ENCODE results near the gene PID1. TPM values are rescaled to one million over a fixed set of nuclear protein-coding genes. Genes with fewer than 3 reads are reported as not detected.

PID1 gene
- total and polyA plus RNA-seq, 7 donors: 19.7 to 83.6 (median 67.3) TPM

GRCh38 chr2:229267080-229267479 lies 4.0 kb downstream of the PID1 start:
- Histone ChIP-seq H3K4me3 (peak overlapping the region; percentile 16 to 72 (median 57)), H3K27ac (peak overlapping the region; percentile 42 to 81 (median 73)), H3K9me3 (no peaks in the 10 kb centered on the region), H3K27me3 (no peaks in the 10 kb centered on the region), H3K36me3 (no peaks in the 10 kb centered on the region), H3K4me1 (peaks cover 0 to 12% (median 9%) of the 10 kb centered on the region in 4 donors)
- no peak for DNase-seq
- intact Hi-C loops (cut with DNase I): no loop called here
- TF ChIP-seq POLR2A (IDR thresholded peaks at IDR 0.05): no peak
- TF ChIP-seq EP300 (IDR thresholded peaks at IDR 0.05): no peak
- WGBS, 2 donors: 34 to 62% methylated on average over 1 of the region's 1 CpG

DNA sequence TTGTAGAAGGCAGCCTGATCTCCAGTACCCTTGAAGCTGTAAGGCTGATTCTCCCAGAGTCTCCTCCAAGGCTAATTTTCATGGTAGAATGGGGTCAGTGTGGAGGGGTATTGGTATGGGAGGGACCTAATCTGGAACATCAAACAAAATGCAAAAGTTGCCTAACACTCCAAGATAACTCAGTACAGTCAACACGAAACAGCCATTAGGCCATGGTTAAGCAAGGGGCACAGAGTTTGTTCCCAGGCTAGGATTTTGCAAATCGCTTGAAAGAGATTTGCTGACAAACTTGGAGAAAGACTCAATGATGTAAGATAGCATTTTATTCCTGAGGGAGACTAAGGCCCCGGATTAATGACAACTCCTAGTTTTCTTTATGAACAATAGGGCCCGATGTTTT lies 5.4 kb downstream of the PID1 start:
- H3K4me1 ChIP-seq: peaks cover 0 to 8% (median 5%) of the 10 kb centered on the region in 4 donors
- H3K4me3 ChIP-seq: peak overlapping the region in 3 of 4 donors; percentile 44 to 72 (median 70)
- TF ChIP-seq POLR2AphosphoS5 (IDR thresholded peaks at IDR 0.05) (peak in 1 of 4 donors; percentile 13), EP300 (IDR thresholded peaks at IDR 0.05) (no peak)

GRCh38 chr2:229261599-229261998 lies 9.5 kb downstream of the PID1 start:
- Histone ChIP-seq H3K9me3 (peaks cover 0 to 9% (median 0%) of the 10 kb centered on the region in 4 donors), H3K4me1 (no peaks in the 10 kb centered on the region), H3K27me3 (no peaks in the 10 kb centered on the region), H3K36me3 (peaks cover 0 to 7% (median 0%) of the 10 kb centered on the region in 4 donors), H3K4me3 (no peak overlapping the region), H3K27ac (no peak overlapping the region)
- DNase-seq: no peak
- intact Hi-C loops (cut with DNase I): no loop called here
- TF ChIP-seq, protein P1, sequence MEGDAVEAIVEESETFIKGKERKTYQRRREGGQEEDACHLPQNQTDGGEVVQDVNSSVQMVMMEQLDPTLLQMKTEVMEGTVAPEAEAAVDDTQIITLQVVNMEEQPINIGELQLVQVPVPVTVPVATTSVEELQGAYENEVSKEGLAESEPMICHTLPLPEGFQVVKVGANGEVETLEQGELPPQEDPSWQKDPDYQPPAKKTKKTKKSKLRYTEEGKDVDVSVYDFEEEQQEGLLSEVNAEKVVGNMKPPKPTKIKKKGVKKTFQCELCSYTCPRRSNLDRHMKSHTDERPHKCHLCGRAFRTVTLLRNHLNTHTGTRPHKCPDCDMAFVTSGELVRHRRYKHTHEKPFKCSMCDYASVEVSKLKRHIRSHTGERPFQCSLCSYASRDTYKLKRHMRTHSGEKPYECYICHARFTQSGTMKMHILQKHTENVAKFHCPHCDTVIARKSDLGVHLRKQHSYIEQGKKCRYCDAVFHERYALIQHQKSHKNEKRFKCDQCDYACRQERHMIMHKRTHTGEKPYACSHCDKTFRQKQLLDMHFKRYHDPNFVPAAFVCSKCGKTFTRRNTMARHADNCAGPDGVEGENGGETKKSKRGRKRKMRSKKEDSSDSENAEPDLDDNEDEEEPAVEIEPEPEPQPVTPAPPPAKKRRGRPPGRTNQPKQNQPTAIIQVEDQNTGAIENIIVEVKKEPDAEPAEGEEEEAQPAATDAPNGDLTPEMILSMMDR (IDR thresholded peaks at IDR 0.05): no peak
- no peak for TF ChIP-seq EP300 (IDR thresholded peaks at IDR 0.05)
- 72 to 89% methylated on average over 1 of the region's 1 CpG for WGBS, 2 donors

More for the DNA sequence above, 5.4 kb downstream of the PID1 start:
- Histone ChIP-seq H3K27me3 (no peaks in the 10 kb centered on the region), H3K27ac (peak overlapping the region; percentile 42 to 81 (median 73)), H3K36me3 (peaks cover 0 to 7% (median 0%) of the 10 kb centered on the region in 4 donors), H3K9me3 (peaks cover 0 to 9% (median 0%) of the 10 kb centered on the region in 4 donors)
- no peak for DNase-seq
- intact Hi-C loops (cut with DNase I): no loop called here
- WGBS, 2 donors: 86 to 87% methylated on average over 4 of the region's 4 CpGs

DNA sequence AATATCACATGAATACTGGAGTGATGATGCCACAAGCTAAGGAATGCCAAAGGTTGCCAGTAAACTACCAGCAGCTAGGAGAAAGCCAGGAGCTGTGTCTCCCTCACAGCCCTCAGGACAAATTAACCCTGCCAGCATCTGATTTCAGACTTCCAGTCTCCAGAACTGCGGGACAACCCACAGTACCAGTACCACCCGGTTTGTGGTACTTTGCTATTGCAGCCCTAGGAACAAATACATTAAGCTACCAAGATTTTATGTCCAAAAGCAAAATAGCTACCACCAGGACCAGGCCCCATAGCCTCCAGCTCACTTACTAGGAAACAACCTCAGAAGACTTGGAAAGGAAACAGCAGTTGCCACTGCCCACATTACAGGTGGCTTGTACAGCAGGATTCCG lies 10.0 kb downstream of the PID1 start:
- no peak overlapping the region for H3K27ac ChIP-seq
- 74 to 97% methylated on average over 3 of the region's 3 CpGs for WGBS, 2 donors
- TF ChIP-seq EP300 (IDR thresholded peaks at IDR 0.05): no peak
- TF ChIP-seq, protein P1 (IDR thresholded peaks at IDR 0.05): no peak
- TF ChIP-seq POLR2A (IDR thresholded peaks at IDR 0.05): no peak
- no peak for TF ChIP-seq POLR2AphosphoS5 (IDR thresholded peaks at IDR 0.05)
- H3K9me3 ChIP-seq: peaks cover 0 to 9% (median 0%) of the 10 kb centered on the region in 4 donors
- no peaks in the 10 kb centered on the region for H3K4me1 ChIP-seq
- peaks cover 0 to 7% (median 0%) of the 10 kb centered on the region in 4 donors for H3K36me3 ChIP-seq
- intact Hi-C loops (cut with DNase I): no loop called here
- H3K4me3 ChIP-seq: no peak overlapping the region
- no peak for DNase-seq
- no peaks in the 10 kb centered on the region for H3K27me3 ChIP-seq

DNA sequence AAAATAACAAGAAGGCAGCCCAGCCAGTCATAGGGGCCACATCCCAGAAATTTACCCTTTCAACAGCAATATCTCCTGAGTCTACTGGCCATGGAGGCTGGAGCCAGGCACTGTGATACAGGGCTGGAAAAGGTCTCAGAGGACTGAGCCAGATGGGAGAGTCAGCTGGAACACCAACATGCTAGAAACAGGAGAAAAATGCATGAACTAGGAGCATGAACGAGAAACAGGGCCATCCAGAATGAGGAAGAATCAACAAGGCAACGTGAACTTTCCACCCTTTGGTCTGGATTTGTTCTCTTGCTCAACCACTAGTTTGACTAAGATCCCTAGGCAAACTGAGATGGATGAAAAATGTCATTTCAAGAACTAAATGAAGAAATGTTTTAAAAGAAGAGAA lies 13.1 kb downstream of the PID1 start:
- TF ChIP-seq EP300 (IDR thresholded peaks at IDR 0.05) (no peak), POLR2A (IDR thresholded peaks at IDR 0.05) (no peak), POLR2AphosphoS5 (IDR thresholded peaks at IDR 0.05) (peak in 3 of 4 donors; percentile 22 to 42 (median 33))
- TF ChIP-seq, protein P1 (IDR thresholded peaks at IDR 0.05): no peak
- H3K27ac ChIP-seq: peak overlapping the region in 2 of 4 donors; percentile 37 to 45
- no peaks in the 10 kb centered on the region for H3K27me3 ChIP-seq
- peak; percentile 69 for DNase-seq
- peaks cover 0 to 7% (median 0%) of the 10 kb centered on the region in 4 donors for H3K36me3 ChIP-seq
- peaks cover 0 to 6% (median under 1%) of the 10 kb centered on the region in 4 donors for H3K4me1 ChIP-seq
- 69 to 77% methylated on average over 2 of the region's 2 CpGs for WGBS, 2 donors
- H3K4me3 ChIP-seq: no peak overlapping the region
- peaks cover 0 to 9% (median 0%) of the 10 kb centered on the region in 4 donors for H3K9me3 ChIP-seq
- intact Hi-C loops (cut with DNase I): no loop called here

GRCh38 chr2:229256376-229256775 lies 14.7 kb downstream of the PID1 start:
- peak overlapping the region in 1 of 4 donors; percentile 3 for H3K27ac ChIP-seq
- DNase-seq: no peak
- H3K27me3 ChIP-seq: no peaks in the 10 kb centered on the region
- H3K36me3 ChIP-seq: peaks cover 0 to 5% (median 0%) of the 10 kb centered on the region in 4 donors
- H3K4me1 ChIP-seq: peaks cover 0 to 10% (median 2%) of the 10 kb centered on the region in 4 donors
- no peak overlapping the region for H3K4me3 ChIP-seq
- TF ChIP-seq POLR2A (IDR thresholded peaks at IDR 0.05) (no peak), POLR2AphosphoS5 (IDR thresholded peaks at IDR 0.05) (no peak), EP300 (IDR thresholded peaks at IDR 0.05) (no peak)
- TF ChIP-seq, protein P1 (IDR thresholded peaks at IDR 0.05): no peak
- H3K9me3 ChIP-seq: peaks cover 0 to 6% (median 0%) of the 10 kb centered on the region in 4 donors
- intact Hi-C loops (cut with DNase I): no loop called here

Measured in sigmoid colon (tissue), 7 donors.